HG03457 (cell line): ENCODE data around the gene UGT1A8.

Source experiments
- ATAC-seq: cut with Tn5 transposase; IDR thresholded peaks from one replicate; pipeline ENCODE4 v1.9.1; 2021; ENCODE audit warnings: moderate number of reproducible peaks; ENCODE audit not compliant: unreplicated experiment

Gene UGT1A8

GRCh38 chr2:233794128-233794658 is 176.8 kb downstream of the UGT1A8 start:
- ATAC-seq: no peak

- ATAC-seq: no peak
Observed at GRCh38 chr2:233795735-233796171, 178.3 kb downstream of the UGT1A8 start.

GRCh38 chr2:233796254-233796653 is 178.8 kb downstream of the UGT1A8 start:
- ATAC-seq: no peak

- no peak for ATAC-seq
Observed at GRCh38 chr2:233798335-233799086, 181.1 kb downstream of the UGT1A8 start.

GRCh38 chr2:233799087-233799665 is 181.7 kb downstream of the UGT1A8 start:
- ATAC-seq: no peak

- no peak for ATAC-seq
Observed at GRCh38 chr2:233799716-233800115, 182.3 kb downstream of the UGT1A8 start.

- no peak for ATAC-seq
Observed at GRCh38 chr2:233800208-233800607, 182.8 kb downstream of the UGT1A8 start.

- no peak for ATAC-seq
Observed at GRCh38 chr2:233801357-233802131, 184.1 kb downstream of the UGT1A8 start.

- ATAC-seq: no peak
Observed at GRCh38 chr2:233802132-233802815, 184.8 kb downstream of the UGT1A8 start.

- ATAC-seq: no peak
Observed at GRCh38 chr2:233803292-233803911, 186.0 kb downstream of the UGT1A8 start.

GRCh38 chr2:233803994-233804393 is 186.6 kb downstream of the UGT1A8 start:
- ATAC-seq: no peak

GRCh38 chr2:233807215-233807865 is 189.9 kb downstream of the UGT1A8 start:
- ATAC-seq: no peak

- no peak for ATAC-seq
Observed at GRCh38 chr2:233807966-233808935, 190.8 kb downstream of the UGT1A8 start.

- ATAC-seq: no peak
Observed at GRCh38 chr2:233810385-233810784, 193.0 kb downstream of the UGT1A8 start.

- no peak for ATAC-seq
Observed at GRCh38 chr2:233811087-233811486, 193.7 kb downstream of the UGT1A8 start.

- no peak for ATAC-seq
Observed at GRCh38 chr2:233811732-233812131, 194.3 kb downstream of the UGT1A8 start.

GRCh38 chr2:233813236-233814055 is 196.0 kb downstream of the UGT1A8 start:
- ATAC-seq: no peak
